RWPE1 (cell line): ENCODE data around the gene ERO1B.
A peak's percentile ranks its signal among the peaks of the same experiment; 100 is the strongest.

ENCODE experiments used
- CTCF ChIA-PET: fragments of 350-600 bp; sonication (Branson Sonifier 250); formaldehyde crosslinking; extraction: SDS; loops from one replicate; lab custom pipeline; 2021; lab: Yijun Ruan, JAX
- POLR2A ChIA-PET: fragments of 400-600 bp; formaldehyde crosslinking; extraction: SDS; loops from one replicate; lab custom pipeline; 2020; ENCODE audit warnings: antibody characterized with exemption; ENCODE audit not compliant: low non-redundant PET; lab: Yijun Ruan, JAX
- DNase-seq: peaks from one replicate; pipeline ENCODE4 v3.0.0; 2012; ENCODE audit warnings: low spot score
- H3K27ac ChIP-seq: fragments of 450-650 bp; 2 replicates; pipeline ENCODE4 v1.5.1; 2017
- CTCF ChIP-seq: fragments of 450-650 bp; conservative IDR thresholded peaks from 2 replicates; pipeline ENCODE4 v1.5.1; 2017; ENCODE audit warnings: low read depth, mild to moderate bottlenecking

Gene ERO1B

DNA sequence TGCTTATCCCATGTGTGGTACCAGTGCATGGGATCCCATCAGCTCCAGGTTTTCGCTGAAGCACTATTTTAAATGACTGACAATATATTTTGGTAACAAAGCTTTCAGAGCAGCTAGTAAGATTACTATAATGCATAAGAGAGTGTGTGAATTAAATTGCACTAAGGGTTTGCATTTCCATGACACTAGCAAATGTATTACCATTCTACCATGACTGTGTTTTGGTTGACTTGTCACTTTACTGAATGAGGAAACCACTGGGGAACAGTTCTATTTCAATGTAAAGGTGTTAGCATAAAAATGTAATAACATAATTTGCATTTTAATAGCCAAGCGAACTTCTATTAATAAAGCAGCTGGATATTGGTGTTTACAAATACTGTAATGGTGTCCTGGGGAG is 31.7 kb upstream of the ERO1B start:
- DNase-seq = no peak
- POLR2A ChIA-PET = no interaction called here
- no peak for TF ChIP-seq CTCF
- H3K27ac ChIP-seq = no peak overlapping the region
- CTCF ChIA-PET = no interaction called here

GRCh38 chr1:236311040-236311439 is 29.3 kb upstream of the ERO1B start:
- no peak for DNase-seq
- no peak for TF ChIP-seq CTCF
- no peak overlapping the region for H3K27ac ChIP-seq
- ChIA-PET POLR2A (no interaction called here), CTCF (no interaction called here)

DNA sequence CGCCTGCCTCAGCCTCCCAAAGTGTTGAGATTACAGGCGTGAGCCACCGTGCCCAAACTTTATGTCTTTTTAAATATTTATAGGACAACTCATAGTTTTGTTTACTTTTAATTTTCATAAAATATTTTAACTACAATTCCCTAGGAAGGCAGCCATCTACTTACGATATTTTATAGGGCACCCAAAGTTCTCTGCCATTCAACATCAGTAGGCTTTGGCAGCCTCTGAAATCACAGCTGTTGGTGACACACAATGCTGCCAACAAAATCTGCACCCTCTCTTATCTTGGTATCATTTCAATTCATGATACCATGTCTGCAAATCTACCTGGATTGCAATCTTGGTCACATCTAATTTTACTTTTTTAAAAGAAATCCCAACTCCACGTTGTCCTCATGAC is 27.1 kb upstream of the ERO1B start:
- DNase-seq = no peak
- ChIA-PET POLR2A (no interaction called here), CTCF (no interaction called here)
- no peak for TF ChIP-seq CTCF
- H3K27ac ChIP-seq = no peak overlapping the region

DNA sequence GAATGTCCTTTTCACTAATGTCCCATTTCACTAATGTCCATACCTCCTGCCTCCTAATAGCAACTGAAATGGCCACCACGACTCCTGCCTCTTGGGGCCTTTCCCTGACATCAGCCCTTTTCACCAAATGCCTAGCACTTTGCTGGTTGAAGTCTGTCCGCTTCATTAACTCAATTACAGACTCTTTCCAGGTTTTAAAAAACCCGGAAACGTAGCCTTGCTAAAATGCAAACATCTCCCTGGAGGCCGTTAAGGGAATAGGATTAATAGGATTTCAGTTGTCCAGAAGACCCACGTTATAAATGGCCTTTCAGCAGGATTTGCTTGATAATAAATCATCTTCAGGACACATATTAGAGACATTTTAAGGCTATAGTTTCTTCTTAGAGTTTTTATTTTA is 25.7 kb upstream of the ERO1B start:
- ChIA-PET POLR2A (no interaction called here), CTCF (no interaction called here)
- no peak overlapping the region for H3K27ac ChIP-seq
- no peak for DNase-seq
- no peak for TF ChIP-seq CTCF

GRCh38 chr1:236304682-236305081 is 22.9 kb upstream of the ERO1B start:
- ChIA-PET CTCF (no interaction called here), POLR2A (no interaction called here)
- DNase-seq = no peak
- no peak overlapping the region for H3K27ac ChIP-seq
- TF ChIP-seq CTCF = no peak

DNA sequence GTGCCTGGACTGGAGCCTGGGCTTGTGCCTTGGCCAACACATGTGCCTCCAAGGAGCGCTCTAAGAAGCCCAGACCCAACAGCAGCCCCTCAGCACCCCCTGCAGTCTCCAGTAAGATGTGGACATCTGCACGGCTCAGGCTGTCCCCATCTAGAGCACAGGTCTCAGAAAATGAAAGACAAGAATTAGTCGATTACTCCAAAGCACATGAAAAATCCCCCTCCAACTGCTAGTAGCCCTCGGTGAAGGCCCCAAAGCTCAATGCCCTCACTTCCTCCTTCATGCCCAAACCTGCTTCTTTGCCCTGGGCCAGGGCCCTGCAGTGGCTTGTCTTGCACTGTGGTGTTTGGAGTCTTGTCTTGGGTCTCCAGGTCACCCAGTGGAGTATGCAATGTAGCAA is 21.9 kb upstream of the ERO1B start:
- peak; percentile 2 for DNase-seq
- ChIA-PET POLR2A (no interaction called here), CTCF (no interaction called here)
- no peak for TF ChIP-seq CTCF
- H3K27ac ChIP-seq = no peak overlapping the region

GRCh38 chr1:236302941-236303340 is 21.2 kb upstream of the ERO1B start:
- ChIA-PET CTCF (no interaction called here), POLR2A (no interaction called here)
- no peak for DNase-seq
- H3K27ac ChIP-seq = no peak overlapping the region
- no peak for TF ChIP-seq CTCF
